ENCODE measurements around the gene PYGO2.

- no peak for TF ChIP-seq POLR2AphosphoS5 (IDR thresholded peaks at IDR 0.05; ENCODE audit: insufficient read depth in 1 of 2, low read depth in 1 of 2)
- no peak for TF ChIP-seq CTCF (IDR thresholded peaks at IDR 0.05)
These were observed 5.9 kb upstream of the PYGO2 start for GRCh38 chr1:154967331-154967950.
